ENCODE results near the gene TADA2A.

The TADA2A gene

GRCh38 chr17:37406635-37407461, at the start of gene TADA2A, which contains the start of gene ACACA:
TSS of gene TADA2A (plus strand) at chr17:37406886. CDS start at chr17:37411366, 4,480 bp downstream.
TSS of gene ACACA (minus strand) at chr17:37406836. CDS start at chr17:37406299, 537 bp downstream.
- DNase-seq (ENCODE audit: low read depth, low spot score) = peak; percentile 13

GRCh38 chr17:37358098-37358829, 48.4 kb upstream of the TADA2A start:
- peak; percentile 35 for DNase-seq (ENCODE audit: low read depth, low spot score)

DNA sequence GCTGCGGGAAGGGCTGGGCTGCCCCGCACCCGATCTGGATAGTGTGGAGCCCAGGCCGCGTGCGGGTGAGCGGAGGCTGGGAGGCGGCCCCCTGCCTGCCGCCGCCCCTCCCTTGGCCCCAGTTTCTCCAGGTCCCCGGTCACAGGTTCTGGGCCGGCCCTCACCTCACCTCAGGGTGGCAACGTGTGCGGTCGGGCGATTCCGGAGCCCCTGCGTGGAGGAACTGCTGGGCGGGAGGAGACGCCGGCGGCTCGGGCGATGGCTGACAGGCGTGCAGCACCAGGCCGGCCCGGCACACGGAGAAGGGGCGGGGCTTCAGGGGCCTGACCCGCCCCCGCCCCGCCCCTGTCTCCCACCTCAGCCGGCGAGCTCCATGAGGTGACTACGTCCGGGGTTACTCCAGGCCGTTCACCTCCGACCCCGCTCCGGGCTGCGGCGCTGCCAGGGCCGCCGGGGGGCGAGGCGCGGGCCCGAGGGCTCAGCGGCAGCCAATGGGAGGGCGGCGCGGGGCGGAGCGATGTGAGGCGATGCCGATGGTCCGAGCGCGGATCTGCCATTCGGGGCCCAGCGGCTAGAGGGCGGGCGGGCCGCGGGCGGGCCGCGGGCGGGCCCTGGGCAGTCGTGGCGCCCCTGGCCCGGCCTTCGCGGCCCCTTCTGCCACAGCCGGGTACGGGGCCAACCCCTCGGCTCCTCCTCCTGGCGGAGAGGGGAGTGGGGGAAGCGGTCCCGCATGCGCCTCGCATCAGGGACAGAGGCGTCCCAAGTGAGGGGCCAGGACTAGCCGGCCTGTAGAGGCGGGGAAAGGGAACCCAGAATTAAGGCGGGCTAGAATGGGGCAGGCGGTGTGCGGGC, 47.6 kb upstream of the TADA2A start:
- DNase-seq (ENCODE audit: low read depth, low spot score) = peak; percentile 88

GRCh38 chr17:37359682-37360188, 47.0 kb upstream of the TADA2A start:
- DNase-seq (ENCODE audit: low read depth, low spot score) = no peak

GRCh38 chr17:37360632-37361031, 46.1 kb upstream of the TADA2A start:
- DNase-seq (ENCODE audit: low read depth, low spot score) = no peak

DNA sequence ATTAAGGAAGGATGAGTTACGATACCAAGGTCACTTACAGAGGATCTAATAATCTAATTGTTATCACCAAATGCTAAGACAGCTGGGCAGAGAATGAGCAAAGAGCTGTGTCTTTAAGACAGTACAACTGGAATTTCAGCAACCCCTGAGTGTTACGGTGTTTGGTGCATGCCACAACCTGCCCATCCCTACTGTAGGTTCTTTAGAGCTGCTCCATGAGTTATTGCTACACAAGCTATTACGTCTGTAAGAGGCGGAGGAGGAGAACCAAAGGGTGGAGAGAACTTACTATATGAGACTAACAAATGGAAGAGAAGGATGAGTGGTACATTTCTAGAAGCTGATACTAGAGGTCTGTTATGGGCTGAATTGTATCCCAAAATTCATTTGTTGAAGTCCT, 45.1 kb upstream of the TADA2A start:
- DNase-seq (ENCODE audit: low read depth, low spot score) = no peak

- no peak for DNase-seq (ENCODE audit: low read depth, low spot score)
These were observed 41.1 kb upstream of the TADA2A start for GRCh38 chr17:37365589-37365988.

- no peak for DNase-seq (ENCODE audit: low read depth, low spot score)
These were observed 38.1 kb upstream of the TADA2A start for GRCh38 chr17:37368577-37368976.

GRCh38 chr17:37373530-37374159, 33.0 kb upstream of the TADA2A start:
- DNase-seq (ENCODE audit: low read depth, low spot score) = peak; percentile 69

GRCh38 chr17:37375706-37376105, 31.0 kb upstream of the TADA2A start, which contains the start of gene C17orf78:
TSS of gene C17orf78 (plus strand) at chr17:37375985. CDS start at chr17:37376093, 108 bp downstream.
- DNase-seq (ENCODE audit: low read depth, low spot score) = no peak

DNA sequence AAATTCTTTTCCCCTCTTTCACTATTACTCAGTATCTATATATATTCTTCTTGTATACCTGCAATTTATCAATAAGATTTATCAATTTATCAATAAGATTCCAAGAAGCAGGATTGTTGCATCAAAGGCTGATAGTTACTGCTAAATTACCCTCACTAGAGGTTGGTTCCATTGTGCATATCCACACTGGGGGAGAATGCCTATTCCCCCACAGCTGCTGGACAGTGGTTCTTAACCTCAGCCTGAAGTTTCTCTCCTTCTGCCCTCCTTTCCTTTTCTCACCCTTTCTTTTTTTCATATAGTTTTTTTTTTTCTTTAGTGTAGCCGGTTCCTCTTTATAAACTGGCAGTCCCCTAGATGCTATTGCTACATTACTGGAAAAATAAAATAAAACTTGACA, 24.6 kb upstream of the TADA2A start:
- DNase-seq (ENCODE audit: low read depth, low spot score) = no peak

DNA sequence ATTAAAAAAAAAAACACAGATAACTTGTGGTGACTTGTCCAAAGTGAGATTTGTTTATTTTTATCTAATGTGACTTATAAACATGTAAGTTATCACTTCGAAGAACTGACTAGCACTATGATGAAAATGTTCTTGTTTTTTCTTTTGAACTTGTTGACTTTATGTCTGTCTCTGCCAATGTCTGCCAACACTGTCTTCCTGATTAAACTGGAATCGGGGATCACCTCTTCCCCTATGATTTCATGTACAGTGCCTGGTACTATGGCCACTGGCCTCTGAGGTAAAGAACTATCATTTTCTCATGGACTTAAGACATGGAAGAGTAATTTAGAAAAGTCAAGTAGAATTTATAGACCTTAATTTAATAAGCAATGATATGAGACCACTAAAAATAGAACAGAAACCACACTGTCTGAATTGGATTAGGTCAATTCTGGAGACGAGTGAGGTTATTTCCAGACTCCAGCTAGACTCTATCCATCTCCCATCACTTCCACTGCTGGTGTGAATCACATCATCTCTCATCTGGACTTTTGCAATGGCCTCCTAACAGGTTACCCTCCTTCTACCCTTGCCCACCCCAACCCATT, 22.0 kb upstream of the TADA2A start:
- no peak for DNase-seq (ENCODE audit: low read depth, low spot score)

DNA sequence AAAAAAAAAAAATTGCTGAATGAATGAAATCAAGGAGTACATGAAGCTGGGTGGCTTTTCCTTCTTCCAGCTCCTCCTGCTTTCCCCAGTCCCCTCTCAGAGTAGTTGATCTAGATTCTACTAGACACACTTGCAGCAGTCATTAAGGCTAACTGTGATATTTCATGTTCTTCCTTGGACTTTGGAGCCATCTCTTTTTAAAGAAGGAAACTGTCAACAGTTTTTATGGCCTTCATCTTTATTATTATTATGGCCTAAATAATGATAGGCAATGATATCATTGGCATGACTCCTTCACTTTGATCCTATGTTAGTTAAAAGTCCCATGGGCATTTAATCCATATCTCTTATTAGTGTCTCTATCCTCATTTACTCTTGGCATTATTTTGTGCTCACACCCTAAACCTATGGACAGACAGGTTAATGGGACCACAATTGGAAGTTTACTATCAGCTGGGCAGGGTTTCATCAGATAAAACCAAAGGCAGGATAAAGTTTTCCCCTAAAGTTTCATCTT, 21.2 kb upstream of the TADA2A start:
- DNase-seq (ENCODE audit: low read depth, low spot score) = no peak

DNA sequence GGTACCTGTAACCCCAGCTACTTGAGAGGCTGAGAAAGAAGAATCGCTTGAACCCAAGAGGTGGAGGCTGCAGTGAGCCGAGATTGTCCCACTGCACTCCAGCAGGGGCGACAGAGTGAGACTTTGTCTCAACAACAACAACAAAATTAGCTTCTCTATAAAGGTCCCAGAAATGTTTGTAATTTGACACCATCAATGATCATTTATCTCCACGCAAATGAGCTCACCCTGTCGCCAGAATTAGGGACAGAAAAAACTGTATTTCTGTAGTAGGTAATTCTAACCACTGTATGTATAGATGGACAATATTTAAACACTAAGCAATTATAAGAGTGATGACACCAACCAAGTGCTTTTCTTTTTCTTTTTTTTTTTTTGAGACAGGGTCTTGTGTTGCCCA, 20.2 kb upstream of the TADA2A start:
- no peak for DNase-seq (ENCODE audit: low read depth, low spot score)

DNA sequence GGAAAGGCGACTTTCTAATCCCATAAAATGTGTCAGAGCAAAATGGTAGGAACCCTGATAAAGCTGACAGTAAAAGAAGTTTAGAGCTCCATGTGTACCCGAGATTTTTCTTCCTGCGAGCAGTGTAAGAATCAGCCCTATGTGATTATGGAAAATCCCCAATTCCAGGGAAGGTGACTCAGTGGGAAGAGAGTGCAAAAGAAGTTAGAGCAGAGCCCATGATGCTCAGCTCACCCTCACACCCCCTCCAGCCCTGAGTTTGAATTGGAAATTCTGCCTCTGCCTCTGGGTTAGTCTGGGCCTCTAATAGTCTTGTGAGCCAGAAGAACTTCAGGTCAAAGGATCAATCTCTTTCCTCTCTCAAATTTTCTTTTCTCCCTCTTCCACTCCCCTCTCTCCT, 18.4 kb upstream of the TADA2A start:
- no peak for DNase-seq (ENCODE audit: low read depth, low spot score)

DNA sequence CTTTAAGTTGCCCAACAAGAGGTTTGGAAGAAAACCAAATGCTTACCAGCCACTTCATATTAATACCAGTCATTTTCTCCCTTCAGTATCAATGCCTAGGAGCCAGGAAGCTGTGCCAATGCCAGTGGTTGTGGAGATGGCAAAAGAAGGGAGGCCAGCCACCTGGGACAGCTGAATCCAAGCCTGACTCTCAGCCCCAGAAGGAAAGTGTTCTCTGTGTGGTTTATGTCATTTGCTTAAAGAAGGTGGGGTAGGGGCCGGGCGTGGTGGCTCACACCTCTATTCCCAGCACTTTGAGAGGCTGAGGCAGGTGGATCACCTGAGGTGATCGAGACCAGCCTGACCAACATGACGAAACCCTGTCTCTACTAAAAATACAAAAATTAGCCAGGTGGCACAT, 17.5 kb upstream of the TADA2A start:
- DNase-seq (ENCODE audit: low read depth, low spot score) = no peak

- no peak for DNase-seq (ENCODE audit: low read depth, low spot score)
These were observed 15.5 kb upstream of the TADA2A start for GRCh38 chr17:37391146-37391545.

DNA sequence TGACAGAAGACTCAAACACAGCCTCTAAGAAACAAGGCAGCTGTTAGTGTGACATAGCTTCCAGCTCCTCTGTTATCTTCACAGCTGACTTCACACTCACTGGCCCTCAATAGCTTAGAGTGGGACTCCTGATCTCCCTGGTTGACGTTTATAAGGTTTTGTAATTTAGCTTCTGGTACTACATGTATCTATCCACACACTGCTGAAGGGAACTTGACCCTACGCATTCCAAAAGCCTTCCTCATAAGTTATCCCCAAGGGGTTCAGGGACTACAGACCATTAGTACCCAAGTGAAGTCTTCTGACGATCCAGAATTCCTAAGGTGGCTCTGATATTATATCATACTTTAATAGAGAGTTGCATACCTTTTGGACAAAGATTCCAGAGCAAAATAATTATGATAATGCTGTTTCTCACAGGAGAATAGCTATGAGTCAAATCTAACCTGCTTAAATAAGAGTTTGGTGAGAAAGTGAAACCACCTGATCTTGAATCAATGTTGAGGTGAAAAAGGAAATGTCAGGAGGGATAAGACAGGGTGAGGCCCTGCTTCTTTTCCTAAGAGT, 14.6 kb upstream of the TADA2A start:
- no peak for DNase-seq (ENCODE audit: low read depth, low spot score)

DNA sequence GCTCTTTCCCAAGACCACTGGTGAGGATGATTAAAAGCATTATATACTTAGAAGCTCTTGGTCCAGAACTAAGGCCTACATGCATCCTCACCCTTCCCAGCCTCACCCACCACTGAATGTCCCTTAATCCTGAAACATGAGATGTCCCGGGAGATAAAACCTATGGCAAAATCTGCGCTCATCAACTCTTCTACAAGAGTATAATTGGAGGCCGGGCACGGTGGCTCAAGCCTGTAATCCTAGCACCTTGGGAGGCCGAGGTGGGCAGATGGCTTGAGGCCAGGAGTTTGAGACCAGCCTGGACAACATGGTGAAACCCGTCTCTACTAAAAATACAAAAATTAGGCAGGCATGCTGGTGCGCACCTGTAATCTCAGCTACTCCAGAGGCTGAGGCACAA, 13.3 kb upstream of the TADA2A start:
- DNase-seq (ENCODE audit: low read depth, low spot score) = no peak

DNA sequence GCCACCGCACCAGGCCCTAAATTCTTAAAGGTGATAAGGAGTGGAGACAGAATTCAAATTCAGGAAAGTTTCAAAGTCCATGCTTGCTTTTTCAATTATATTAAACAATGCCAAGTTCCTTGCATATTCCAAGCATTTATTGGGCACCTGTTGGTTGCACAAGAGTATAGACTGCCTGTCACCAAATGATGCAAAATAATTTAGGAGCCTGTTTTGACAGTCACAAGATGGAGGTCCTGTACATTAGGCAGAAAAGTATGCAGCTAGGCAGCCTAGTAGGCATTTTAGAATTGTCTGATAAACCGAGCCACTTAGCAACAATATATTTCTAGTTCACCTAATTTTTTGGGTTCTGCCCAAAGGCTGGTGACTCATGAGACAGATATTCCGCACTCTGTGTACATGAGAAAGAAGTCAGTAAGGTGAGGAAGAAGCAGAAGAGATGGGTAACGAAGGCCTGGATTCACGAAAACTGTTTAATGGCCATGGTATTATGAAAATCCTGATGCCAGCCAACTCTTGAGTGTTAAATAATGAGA, 7.4 kb upstream of the TADA2A start:
- no peak for DNase-seq (ENCODE audit: low read depth, low spot score)

Data from smooth muscle cell of the brain vasculature (primary cell).